Mesendoderm (in vitro differentiated cells): ENCODE data around the gene NACAD.

Source experiments
- DNase-seq: peaks from one replicate; pipeline ENCODE4 v3.0.0; 2013
- H2AK5ac ChIP-seq: 2 replicates; pipeline ENCODE4 v1.6.1; 2013; ENCODE audit warnings: low read length, inconsistent platforms
- H2BK120ac ChIP-seq: 2 replicates; pipeline ENCODE4 v1.6.1; 2013; ENCODE audit warnings: low read depth, mild to moderate bottlenecking, low read length, moderate library complexity, mixed read lengths
- H2BK15ac ChIP-seq: replicated peaks from 2 replicates; pipeline ENCODE4 v1.6.1; 2013; ENCODE audit warnings: low read depth, mild to moderate bottlenecking, moderate library complexity
- H2BK5ac ChIP-seq: 2 replicates; pipeline ENCODE4 v1.6.1; 2013; ENCODE audit warnings: low read length, inconsistent platforms
- H3K18ac ChIP-seq: 2 replicates; pipeline ENCODE4 v1.6.1; 2013; ENCODE audit warnings: mild to moderate bottlenecking, low read length, mixed read lengths
- H3K23ac ChIP-seq: one replicate; pipeline ENCODE4 v1.6.1; 2013; ENCODE audit warnings: low read length
- H3K27ac ChIP-seq: 2 replicates; pipeline ENCODE4 v1.5.1; 2013; ENCODE audit warnings: low read depth, mild to moderate bottlenecking, inconsistent platforms, low read length, moderate library complexity
- H3K27me3 ChIP-seq: 2 replicates; pipeline ENCODE4 v1.6.1; 2013; ENCODE audit warnings: low read length, control low read depth, mild to moderate bottlenecking, inconsistent platforms; ENCODE audit not compliant: insufficient read depth, poor library complexity
- H3K36me3 ChIP-seq: 2 replicates; pipeline ENCODE4 v1.6.1; 2013; ENCODE audit warnings: low read length, inconsistent platforms; ENCODE audit not compliant: control insufficient read depth, insufficient read depth
- H3K4ac ChIP-seq: one replicate; pipeline ENCODE4 v1.6.1; 2013; ENCODE audit warnings: low read depth, mild to moderate bottlenecking, low read length, moderate library complexity
- H3K4me1 ChIP-seq: 2 replicates; pipeline ENCODE4 v1.6.1; 2013; ENCODE audit warnings: low read depth, low read length, inconsistent platforms; ENCODE audit not compliant: control insufficient read depth
- H3K4me2 ChIP-seq: 2 replicates; pipeline ENCODE4 v1.6.1; 2013; ENCODE audit warnings: low read length
- H3K4me3 ChIP-seq: 2 replicates; pipeline ENCODE4 v1.5.1; 2013; ENCODE audit warnings: mild to moderate bottlenecking, low read length
- H3K56ac ChIP-seq: one replicate; pipeline ENCODE4 v1.6.1; 2013; ENCODE audit warnings: low read length
- H3K79me1 ChIP-seq: 2 replicates; pipeline ENCODE4 v1.6.1; 2013; ENCODE audit warnings: low read length, inconsistent platforms
- H3K79me2 ChIP-seq: 2 replicates; pipeline ENCODE4 v1.6.1; 2013; ENCODE audit warnings: mild to moderate bottlenecking, low read length; ENCODE audit not compliant: control insufficient read depth, insufficient read depth
- H3K9ac ChIP-seq: 2 replicates; pipeline ENCODE4 v1.6.1; 2013; ENCODE audit warnings: low read length, inconsistent platforms
- H4K5ac ChIP-seq: one replicate; pipeline ENCODE4 v1.6.1; 2013; ENCODE audit warnings: low read length
- H4K8ac ChIP-seq: one replicate; pipeline ENCODE4 v1.6.1; 2013; ENCODE audit warnings: low read depth, mild to moderate bottlenecking, control low read depth, low read length, moderate library complexity
- WGBS: extraction: QIAGEN DNeasy Blood & Tissue Kit; methylation state at CpG from one replicate; pipeline ENCODE4 v1.1.7; 2013; ENCODE audit warnings: low lambda C conversion rate, missing lambda C conversion rate; ENCODE audit not compliant: insufficient coverage; ENCODE audit errors: extremely low coverage; 5-methylcytosine and 5-hydroxymethylcytosine counted together

Gene NACAD

DNA sequence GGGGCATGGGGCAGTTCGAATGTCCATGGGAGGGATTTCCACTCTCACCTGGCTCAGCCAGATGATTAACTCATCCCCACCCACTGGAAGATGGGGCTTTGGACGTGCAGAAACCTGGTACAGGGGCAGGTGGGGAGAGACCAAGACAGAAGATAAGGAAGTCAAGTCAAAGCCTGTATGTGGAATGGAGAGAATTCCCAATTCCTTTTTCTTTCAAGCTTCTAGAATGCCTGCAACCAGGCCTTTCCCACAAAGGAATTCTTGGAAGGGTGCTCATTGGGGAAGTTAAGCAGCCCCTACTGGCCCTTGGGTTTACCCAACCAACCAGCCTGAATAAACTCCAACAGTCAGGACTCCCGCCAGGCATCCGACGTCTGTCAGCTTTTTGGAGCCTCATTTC is 49.7 kb downstream of the NACAD start:
- no peak overlapping the region for H3K23ac ChIP-seq
- peaks cover 4% of the 10 kb centered on the region for H3K36me3 ChIP-seq
- no peak overlapping the region for H4K8ac ChIP-seq

DNA sequence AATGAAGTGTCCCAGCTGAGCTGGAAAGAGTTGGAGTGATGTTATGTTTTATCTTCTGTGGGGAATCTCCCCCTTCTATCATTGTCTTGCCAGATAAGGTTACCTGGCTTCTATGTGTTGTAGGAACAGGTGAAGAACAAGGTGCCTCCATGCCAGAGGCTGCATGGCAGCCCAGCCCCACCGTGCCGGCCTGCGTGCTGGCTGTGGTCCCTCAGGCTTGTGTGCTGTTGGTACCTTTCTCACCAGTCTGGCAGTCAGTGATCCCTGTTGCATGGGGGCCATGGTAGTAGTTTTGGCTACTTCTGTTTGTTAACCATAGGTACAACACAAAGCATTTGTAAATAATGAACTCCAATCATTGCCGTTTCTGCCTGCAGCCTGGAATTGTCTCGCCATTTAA is 50.9 kb downstream of the NACAD start:
- H2BK5ac ChIP-seq: no peak overlapping the region
- peaks cover 4% of the 10 kb centered on the region for H3K79me2 ChIP-seq
- H3K79me1 ChIP-seq: peaks cover 18% of the 10 kb centered on the region
- H2BK15ac ChIP-seq: no peak overlapping the region
- DNase-seq: no peak
- H3K27me3 ChIP-seq: no peaks in the 10 kb centered on the region
- no peak overlapping the region for H3K4me2 ChIP-seq
- no peak overlapping the region for H3K27ac ChIP-seq
- H4K8ac ChIP-seq: no peak overlapping the region
- H4K5ac ChIP-seq: no peak overlapping the region
- no peak overlapping the region for H2AK5ac ChIP-seq
- H3K4me1 ChIP-seq: no peaks in the 10 kb centered on the region
- no peak overlapping the region for H3K23ac ChIP-seq
- H3K4me3 ChIP-seq: no peak overlapping the region
- H3K56ac ChIP-seq: no peak overlapping the region
- H3K36me3 ChIP-seq: peaks cover 4% of the 10 kb centered on the region
- H3K4ac ChIP-seq: no peak overlapping the region
- no peak overlapping the region for H3K18ac ChIP-seq
- no peak overlapping the region for H2BK120ac ChIP-seq
- no CpG with 5 or more reads among the region's 5 CpGs for WGBS
- no peak overlapping the region for H3K9ac ChIP-seq

More for the DNA sequence above, 49.7 kb downstream of the NACAD start:
- H3K18ac ChIP-seq: no peak overlapping the region
- H3K4me2 ChIP-seq: no peak overlapping the region
- no peak overlapping the region for H2AK5ac ChIP-seq
- peaks cover 4% of the 10 kb centered on the region for H3K79me2 ChIP-seq
- no peak overlapping the region for H3K56ac ChIP-seq
- no peak for DNase-seq
- H2BK5ac ChIP-seq: no peak overlapping the region
- no CpG with 5 or more reads among the region's 5 CpGs for WGBS
- no peak overlapping the region for H2BK15ac ChIP-seq
- no peak overlapping the region for H3K4me3 ChIP-seq
- H3K79me1 ChIP-seq: peaks cover 16% of the 10 kb centered on the region
- no peak overlapping the region for H2BK120ac ChIP-seq
- no peak overlapping the region for H3K9ac ChIP-seq
- no peak overlapping the region for H3K4ac ChIP-seq
- no peaks in the 10 kb centered on the region for H3K4me1 ChIP-seq
- H3K27ac ChIP-seq: no peak overlapping the region
- H4K5ac ChIP-seq: no peak overlapping the region
- no peaks in the 10 kb centered on the region for H3K27me3 ChIP-seq

GRCh38 chr7:45036796-45037195 is 52.0 kb downstream of the NACAD start:
- Histone ChIP-seq H2AK5ac (no peak overlapping the region), H3K23ac (no peak overlapping the region), H3K4ac (no peak overlapping the region), H4K5ac (no peak overlapping the region), H3K4me1 (no peaks in the 10 kb centered on the region), H3K79me1 (peaks cover 19% of the 10 kb centered on the region), H3K56ac (no peak overlapping the region), H3K27me3 (no peaks in the 10 kb centered on the region), H3K4me3 (no peak overlapping the region), H3K9ac (no peak overlapping the region), H2BK5ac (no peak overlapping the region), H3K36me3 (peaks cover 4% of the 10 kb centered on the region), H2BK15ac (no peak overlapping the region), H3K18ac (no peak overlapping the region), H3K27ac (no peak overlapping the region), H4K8ac (no peak overlapping the region), H3K79me2 (peaks cover 4% of the 10 kb centered on the region), H3K4me2 (no peak overlapping the region), H2BK120ac (no peak overlapping the region)
- no peak for DNase-seq
- WGBS: no CpG with 5 or more reads among the region's 8 CpGs

- WGBS: no CpG with 5 or more reads among the region's 3 CpGs
- Histone ChIP-seq H3K9ac (no peak overlapping the region), H4K5ac (no peak overlapping the region), H3K4ac (no peak overlapping the region), H4K8ac (no peak overlapping the region), H2BK120ac (no peak overlapping the region), H3K4me2 (no peak overlapping the region), H3K79me2 (peaks cover 4% of the 10 kb centered on the region), H2BK5ac (no peak overlapping the region), H3K36me3 (peaks cover 3% of the 10 kb centered on the region), H3K4me3 (no peak overlapping the region), H3K27me3 (no peaks in the 10 kb centered on the region), H3K56ac (no peak overlapping the region), H2AK5ac (no peak overlapping the region), H3K23ac (no peak overlapping the region), H2BK15ac (no peak overlapping the region), H3K27ac (no peak overlapping the region), H3K18ac (no peak overlapping the region), H3K4me1 (no peaks in the 10 kb centered on the region), H3K79me1 (peaks cover 19% of the 10 kb centered on the region)
- DNase-seq: no peak
Measured at GRCh38 chr7:45036317-45036716, 52.5 kb downstream of the NACAD start.

- H3K18ac ChIP-seq: no peak overlapping the region
- H3K56ac ChIP-seq: no peak overlapping the region
- H3K4me3 ChIP-seq: no peak overlapping the region
- H3K4me1 ChIP-seq: no peaks in the 10 kb centered on the region
- H2BK5ac ChIP-seq: no peak overlapping the region
- no peak overlapping the region for H3K27ac ChIP-seq
- H2BK15ac ChIP-seq: no peak overlapping the region
- no peak overlapping the region for H2BK120ac ChIP-seq
- no peak overlapping the region for H4K5ac ChIP-seq
- peaks cover 19% of the 10 kb centered on the region for H3K79me1 ChIP-seq
- H2AK5ac ChIP-seq: no peak overlapping the region
- H4K8ac ChIP-seq: no peak overlapping the region
- no peaks in the 10 kb centered on the region for H3K27me3 ChIP-seq
- H3K4ac ChIP-seq: no peak overlapping the region
- no peak overlapping the region for H3K9ac ChIP-seq
- H3K23ac ChIP-seq: no peak overlapping the region
- WGBS: no CpG with 5 or more reads among the region's 6 CpGs
- H3K36me3 ChIP-seq: peaks cover 3% of the 10 kb centered on the region
- DNase-seq: no peak
- H3K79me2 ChIP-seq: peaks cover 4% of the 10 kb centered on the region
- H3K4me2 ChIP-seq: no peak overlapping the region
Measured at GRCh38 chr7:45035893-45036292, 52.9 kb downstream of the NACAD start.

DNA sequence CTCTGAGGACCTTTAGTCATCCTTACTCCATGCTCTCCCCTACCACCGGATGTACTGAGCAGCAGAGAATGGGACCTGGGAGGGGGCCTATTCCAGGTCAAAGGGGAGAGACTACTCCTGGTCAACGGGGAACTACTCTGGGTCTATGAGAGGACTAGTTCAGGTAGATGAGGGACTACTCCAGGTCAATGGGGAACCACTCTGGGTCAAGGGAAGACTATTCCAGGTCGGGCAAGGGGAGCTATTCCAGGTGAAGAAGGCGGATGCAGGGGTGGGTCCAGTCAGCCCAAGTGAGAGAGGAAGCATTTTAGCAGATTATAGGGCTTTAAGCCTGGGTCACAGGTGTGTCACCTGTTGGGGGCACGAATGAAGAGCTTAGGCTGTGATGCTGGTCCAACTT is 53.4 kb downstream of the NACAD start:
- H2BK5ac ChIP-seq: no peak overlapping the region
- no peak overlapping the region for H3K27ac ChIP-seq
- no peak overlapping the region for H3K56ac ChIP-seq
- peaks cover 19% of the 10 kb centered on the region for H3K79me1 ChIP-seq
- peaks cover 4% of the 10 kb centered on the region for H3K79me2 ChIP-seq
- H4K5ac ChIP-seq: no peak overlapping the region
- H2AK5ac ChIP-seq: no peak overlapping the region
- H3K23ac ChIP-seq: no peak overlapping the region
- no peak for DNase-seq
- H3K9ac ChIP-seq: no peak overlapping the region
- H3K36me3 ChIP-seq: peaks cover 3% of the 10 kb centered on the region
- no peak overlapping the region for H2BK15ac ChIP-seq
- H3K18ac ChIP-seq: no peak overlapping the region
- H3K4me2 ChIP-seq: no peak overlapping the region
- H4K8ac ChIP-seq: no peak overlapping the region
- H3K4me1 ChIP-seq: no peaks in the 10 kb centered on the region
- no CpG with 5 or more reads among the region's 5 CpGs for WGBS
- H3K27me3 ChIP-seq: no peaks in the 10 kb centered on the region
- H3K4ac ChIP-seq: no peak overlapping the region
- H2BK120ac ChIP-seq: no peak overlapping the region
- H3K4me3 ChIP-seq: no peak overlapping the region
